Renal pelvis (tissue), 4 donors: ENCODE measurements around the gene HSPA4. TPM values are rescaled to one million over a fixed set of nuclear protein-coding genes. Genes with fewer than 3 reads are reported as not detected.
"Not testable (repeated sequence)": the region's sequence is repeated elsewhere in the genome, so short reads cannot be mapped to it uniquely, and the experiment has no call there.

Experiments used
- DNase-seq: peaks from one replicate; pipeline ENCODE4 v3.0.0-alpha.2; 2013
- polyA plus RNA-seq, 3 donors: library from polyadenylated mRNA; unstranded; fragments of 120-200 nt; gene quantifications; one replicate each; pipeline ENCODE4 v1.2.1, GENCODE V29; 2013; ENCODE audit not compliant: insufficient read length in 3 of 3

The HSPA4 gene
- polyA plus RNA-seq, 3 donors = 110 to 138 (median 131) TPM

DNA sequence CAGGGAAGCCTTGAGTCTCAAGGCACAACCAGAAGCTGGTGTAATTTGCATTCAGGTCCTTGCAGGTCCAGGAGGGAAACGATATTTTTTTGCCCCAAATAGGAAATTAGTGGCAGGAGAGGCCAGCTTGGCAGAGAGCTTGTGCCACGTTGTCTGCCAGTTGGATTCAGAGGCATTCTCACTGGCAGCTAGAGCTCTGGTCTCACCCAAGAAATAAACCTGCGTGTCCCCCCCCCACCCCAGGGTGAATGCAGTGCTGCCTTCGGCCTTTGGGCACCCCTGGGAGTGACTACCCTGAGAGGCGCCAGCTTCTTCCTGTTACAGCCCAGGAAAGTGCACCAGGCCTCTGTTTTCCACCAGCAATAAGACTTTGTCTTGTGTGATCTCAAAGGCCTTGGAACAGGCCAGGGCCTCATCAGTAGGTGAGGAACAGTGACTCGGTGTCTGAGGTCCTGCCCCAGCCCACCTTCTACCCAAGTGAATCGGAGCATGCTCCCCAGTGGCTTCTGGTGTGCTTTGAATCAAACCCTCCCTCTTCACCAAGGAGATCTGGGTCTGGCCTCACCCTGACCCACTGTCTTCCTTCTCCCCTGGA lies 68.4 kb downstream of the HSPA4 start:
- DNase-seq = no peak

DNA sequence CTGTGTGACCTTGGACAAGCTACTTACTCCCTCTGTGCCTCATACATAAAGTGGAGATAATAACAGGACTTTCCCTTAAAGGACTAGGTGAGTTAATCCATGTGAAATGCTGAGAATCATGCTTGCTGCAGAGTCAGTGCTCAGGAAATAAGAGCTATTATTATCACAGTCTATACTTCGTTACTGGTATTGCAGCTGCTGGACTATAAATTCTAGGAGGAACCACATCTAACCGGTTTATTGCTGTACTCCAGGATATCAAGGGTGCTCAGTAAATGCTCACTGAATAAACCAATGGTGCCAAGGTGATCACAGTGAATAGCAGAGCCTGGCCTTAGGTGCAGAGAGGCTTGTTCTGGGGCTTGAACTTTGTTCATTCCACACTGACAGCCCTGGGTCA lies 69.3 kb downstream of the HSPA4 start:
- DNase-seq = no peak

DNA sequence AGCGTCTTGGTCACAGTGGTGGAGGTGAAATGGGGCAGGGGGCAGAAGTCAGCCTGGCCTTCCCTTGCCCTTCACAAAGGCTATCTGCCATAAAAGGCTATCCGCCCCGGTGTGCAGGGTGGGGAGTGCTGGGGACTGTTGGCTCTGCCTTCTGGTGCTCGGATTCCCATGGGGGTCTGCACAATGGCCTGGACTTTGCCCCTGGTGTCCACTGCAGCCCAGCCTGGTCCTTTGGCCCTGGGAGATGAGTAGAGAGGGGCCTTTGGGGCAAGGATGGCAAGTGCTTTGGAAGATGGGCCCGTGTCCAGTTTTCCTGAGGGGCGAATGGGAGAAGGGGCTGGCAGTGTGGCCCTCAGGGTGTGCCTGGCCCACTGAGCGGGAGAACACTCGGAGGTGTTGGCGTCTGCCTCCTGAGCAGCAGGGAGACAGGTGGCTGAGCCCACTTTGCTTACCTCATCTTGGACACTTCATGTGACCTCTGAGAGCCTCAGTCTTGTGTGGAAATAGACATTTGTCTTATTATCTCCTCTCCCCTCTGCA lies 69.9 kb downstream of the HSPA4 start:
- DNase-seq = no peak

DNA sequence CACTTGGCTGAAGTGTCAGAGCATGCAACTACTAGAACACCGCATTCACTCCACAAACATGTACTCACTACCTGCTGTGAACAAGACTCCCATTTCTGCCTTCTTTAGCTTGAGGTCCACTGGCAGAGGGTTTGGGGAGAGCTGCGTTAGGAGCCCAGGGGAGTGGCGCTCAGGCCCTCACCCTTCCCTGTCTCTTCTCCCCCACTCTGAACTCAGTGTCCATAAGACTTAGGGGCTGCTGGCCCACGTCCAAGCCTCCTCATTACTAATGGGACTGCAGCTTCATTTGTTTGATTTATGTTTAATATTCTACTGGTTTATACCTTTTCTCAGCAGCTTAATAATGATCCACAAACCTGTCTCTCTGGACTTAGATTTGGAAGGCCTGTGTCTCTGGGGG lies 70.9 kb downstream of the HSPA4 start:
- no peak for DNase-seq

DNA sequence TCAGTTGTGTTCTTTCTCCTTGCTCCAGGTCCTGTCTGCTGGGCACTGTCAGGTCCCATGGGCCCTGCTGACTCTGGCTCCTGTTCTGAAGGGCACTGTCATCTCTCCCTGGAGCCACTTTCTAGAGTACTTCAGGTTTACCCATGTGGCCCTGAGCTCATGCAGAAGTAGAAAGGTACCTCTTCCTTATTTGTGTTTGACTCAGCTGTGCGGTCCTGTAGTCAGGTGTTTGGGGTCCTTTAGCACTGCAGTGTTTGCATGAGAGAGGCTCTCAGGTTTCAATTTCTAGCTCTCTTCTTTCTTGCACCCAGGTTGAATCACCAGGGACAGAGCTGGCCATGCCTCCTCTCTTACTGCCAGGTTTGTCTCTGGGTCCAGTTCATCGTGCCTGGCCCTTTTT lies 71.5 kb downstream of the HSPA4 start:
- no peak for DNase-seq

DNA sequence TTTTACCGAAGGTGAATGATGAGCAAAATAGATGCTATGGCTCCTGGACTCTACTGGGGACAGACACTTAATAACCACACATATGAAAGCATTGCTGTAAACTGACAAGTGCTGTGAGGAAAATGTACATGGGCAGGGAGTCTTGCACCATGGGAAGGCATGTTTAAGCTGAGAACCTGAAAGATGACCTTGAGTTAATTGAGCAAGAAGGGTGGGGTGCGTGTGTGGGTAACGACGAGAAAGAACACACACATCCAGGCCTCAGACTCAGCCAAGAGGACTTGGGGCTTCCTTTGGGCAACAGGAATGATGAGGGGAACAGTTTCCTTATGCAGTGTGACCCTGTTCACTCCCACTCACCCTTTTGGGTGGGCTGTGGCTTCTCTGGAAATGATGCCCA lies 73.1 kb downstream of the HSPA4 start:
- no peak for DNase-seq

DNA sequence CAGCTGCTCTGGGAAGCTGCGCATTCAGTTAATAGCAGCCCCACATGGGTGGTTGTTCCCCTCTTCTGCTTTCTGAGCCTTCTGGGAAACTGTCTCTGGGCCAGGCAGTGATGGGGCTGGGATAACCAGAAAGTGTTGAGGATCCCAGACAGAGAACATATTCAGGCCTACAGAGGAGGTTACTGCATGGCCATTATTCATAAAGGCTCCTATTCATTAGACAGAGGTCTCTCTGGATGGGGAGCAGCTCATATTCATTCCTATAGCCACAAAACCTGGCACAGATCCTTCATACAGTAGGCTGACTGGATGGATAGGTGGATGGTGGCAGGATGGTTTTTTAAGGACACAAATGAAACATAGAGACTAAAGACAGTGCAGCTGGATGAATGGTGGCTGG lies 76.3 kb downstream of the HSPA4 start:
- no peak for DNase-seq

DNA sequence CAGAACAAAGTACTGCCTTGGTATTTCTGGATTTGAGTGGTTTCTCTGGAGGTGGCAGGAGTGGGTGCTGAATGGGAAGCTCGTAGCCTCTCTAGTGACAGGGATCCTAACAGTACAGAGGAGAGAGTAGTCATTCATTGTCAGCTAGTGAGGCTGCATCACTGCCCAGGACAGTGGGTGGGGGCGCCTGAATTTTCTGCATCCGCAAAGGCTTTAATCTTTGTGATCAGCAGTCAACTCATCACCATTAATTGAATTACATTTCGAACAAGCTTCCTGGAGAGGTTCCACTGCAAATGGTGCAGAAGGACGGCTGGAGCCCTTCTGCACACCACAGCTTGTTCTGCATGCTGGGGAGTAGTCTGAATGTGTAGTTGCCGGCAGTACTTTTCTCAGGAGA lies 77.5 kb downstream of the HSPA4 start:
- DNase-seq = no peak

DNA sequence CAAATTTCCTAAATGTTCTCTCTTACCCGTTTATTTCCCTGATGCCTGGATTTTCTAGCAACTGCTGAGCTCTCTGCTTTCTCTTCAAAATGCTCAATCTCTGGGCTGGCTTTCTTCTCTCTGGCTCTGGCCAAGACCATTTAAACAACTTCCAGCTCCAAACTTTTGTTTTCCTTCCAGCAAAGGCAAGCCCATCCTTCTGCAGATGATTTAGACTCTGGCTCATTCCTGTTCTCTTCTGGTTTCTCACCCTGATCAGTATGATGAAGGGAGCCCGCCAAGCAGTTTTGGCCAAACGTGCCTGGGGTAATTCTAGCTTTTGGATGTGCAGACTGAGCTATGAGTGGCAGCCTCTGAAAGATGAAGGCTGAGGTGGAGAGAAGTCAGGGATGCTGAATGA lies 78.1 kb downstream of the HSPA4 start:
- no peak for DNase-seq

DNA sequence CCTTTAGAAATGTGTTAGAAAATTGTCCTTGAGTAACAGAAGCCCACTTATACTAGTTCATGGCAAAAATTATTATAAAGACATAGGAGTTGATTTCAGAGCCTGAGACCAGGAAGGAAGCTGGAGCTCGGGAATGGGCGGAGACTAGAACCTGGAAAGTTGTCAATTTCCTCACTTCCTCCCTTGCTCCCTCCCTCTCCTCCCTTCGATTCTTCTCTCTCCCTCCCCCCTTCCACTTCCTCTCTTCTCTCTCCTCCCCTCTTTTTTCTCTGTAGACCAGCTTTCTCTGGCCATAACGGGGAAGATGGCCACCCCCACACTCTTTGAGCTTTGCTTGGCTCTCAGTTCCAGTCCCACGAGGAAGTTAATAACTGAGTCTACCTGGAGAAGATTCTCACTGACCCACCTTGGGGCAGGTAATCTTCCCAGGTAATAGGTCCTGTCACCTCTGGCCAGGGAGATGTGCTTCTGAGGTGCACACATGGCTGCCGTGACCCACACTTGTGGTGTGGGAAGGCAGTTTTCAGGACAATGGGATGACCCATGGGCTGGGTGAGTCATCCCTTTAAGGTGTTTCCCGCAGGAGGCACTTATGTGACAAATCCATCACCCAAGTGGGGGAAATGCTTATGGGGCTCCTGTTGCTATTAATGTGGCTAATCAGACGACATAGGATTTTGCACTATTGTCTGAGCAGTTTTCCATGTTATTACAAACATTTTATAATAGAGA lies 78.7 kb downstream of the HSPA4 start:
- no peak for DNase-seq

DNA sequence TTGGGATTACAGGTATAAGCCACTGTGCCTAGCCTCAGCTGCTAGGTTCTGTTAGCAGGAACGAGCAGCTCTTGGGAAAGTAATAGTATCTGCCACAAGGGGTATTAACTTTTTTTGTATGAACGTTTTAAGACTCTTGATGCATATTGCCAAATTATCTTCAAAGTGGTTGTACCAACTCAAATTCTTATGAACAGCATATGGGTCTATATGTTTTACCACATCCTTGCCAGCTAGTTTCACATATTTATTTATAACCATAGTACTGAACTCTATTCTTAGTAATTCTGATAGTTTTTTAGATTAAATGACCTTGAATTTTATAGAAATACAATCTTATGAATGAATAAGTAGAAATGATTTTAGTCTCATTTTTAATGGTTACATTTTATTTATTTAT lies 80.9 kb downstream of the HSPA4 start:
- no peak for DNase-seq

DNA sequence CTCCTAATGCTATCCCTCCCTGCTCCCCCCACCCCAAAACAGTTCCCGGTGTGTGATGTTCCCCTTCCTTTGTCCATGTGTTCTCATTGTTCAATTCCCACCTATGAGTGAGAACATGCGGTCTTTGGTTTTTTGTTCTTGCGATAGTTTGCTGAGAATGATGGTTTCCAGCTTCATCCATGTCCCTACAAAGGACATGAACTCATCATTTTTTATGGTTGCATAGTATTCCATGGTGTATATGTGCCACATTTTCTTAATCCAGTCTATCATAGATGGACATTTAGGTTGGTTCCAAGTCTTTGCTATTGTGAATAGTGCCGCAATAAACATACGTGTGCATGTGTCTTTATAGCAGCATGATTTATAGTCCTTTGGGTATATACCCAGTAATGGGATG lies 81.4 kb downstream of the HSPA4 start:
- DNase-seq = not testable (repeated sequence)

DNA sequence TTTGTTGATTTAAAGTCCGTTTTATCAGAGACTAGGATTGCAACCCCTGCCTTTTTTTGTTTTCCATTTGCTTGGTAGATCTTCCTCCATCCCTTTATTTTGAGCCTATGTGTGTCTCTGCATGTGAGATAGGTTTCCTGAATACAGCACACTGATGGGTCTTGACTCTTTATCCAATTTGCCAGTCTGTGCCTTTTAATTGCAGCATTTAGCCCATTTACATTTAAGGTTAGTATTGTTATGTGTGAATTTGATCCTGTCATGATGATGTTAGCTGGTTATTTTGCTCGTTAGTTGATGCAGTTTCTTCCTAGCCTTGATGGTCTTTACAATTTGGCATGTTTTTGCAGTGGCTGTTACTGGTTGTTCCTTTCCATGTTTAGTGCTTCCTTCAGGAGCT lies 85.1 kb downstream of the HSPA4 start:
- DNase-seq = not testable (repeated sequence)

DNA sequence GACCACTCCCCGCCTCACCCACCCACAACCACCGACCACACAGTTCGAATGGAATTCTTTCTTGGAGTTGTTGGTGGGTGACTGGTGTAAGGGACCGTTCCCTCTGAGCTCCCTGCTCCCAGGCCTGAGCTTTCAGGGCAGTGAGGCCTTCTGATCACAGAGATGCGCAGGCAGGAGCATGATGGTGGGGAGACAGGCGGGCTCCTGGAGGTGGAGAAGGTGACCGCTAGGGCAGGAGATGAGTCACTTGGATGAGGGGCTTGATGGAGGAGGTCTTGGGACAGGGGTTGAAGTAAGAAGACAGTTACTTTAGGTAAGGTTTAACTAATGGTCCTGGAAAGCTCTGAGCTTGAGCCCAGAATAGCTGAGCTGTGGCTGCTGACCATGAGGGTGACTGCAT lies 88.5 kb downstream of the HSPA4 start:
- DNase-seq = no peak

DNA sequence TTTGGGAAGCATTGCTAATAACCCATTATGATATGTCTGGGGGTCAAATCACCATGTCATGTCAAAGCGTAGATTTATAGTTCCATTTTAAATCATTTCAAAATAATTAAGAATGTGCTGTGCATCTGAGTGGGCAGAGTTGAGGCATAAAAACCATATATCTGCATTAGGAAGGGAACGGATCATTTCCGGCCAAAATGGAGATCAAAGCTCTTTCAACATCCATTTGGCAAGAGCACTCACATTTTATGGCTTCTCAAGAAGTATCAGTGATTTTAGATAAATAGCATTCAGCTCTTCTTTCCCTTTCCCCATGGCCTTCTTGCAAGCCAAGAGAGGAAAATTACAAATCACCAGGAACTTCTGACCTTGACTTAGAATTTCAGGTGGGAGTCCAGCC lies 89.9 kb downstream of the HSPA4 start:
- DNase-seq = peak; percentile 23

DNA sequence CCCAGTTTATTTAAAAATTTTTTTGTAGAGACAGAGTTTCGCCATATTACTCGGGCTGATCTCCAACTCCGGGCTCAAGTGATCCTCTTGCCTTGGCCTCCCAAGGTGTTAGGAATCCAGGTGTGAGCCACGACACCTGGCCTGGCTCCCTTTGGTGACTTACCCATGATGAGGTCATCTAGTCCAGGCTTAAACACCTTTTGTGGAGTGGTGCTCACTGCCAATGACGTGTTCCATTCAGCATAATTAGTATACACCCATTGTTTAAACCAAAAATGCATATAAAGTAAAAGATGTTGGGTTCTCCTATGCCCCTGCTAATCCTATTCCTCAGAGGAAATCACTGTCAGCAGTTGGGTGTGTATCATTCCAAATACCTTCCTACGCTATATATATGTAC lies 91.0 kb downstream of the HSPA4 start:
- DNase-seq = no peak

DNA sequence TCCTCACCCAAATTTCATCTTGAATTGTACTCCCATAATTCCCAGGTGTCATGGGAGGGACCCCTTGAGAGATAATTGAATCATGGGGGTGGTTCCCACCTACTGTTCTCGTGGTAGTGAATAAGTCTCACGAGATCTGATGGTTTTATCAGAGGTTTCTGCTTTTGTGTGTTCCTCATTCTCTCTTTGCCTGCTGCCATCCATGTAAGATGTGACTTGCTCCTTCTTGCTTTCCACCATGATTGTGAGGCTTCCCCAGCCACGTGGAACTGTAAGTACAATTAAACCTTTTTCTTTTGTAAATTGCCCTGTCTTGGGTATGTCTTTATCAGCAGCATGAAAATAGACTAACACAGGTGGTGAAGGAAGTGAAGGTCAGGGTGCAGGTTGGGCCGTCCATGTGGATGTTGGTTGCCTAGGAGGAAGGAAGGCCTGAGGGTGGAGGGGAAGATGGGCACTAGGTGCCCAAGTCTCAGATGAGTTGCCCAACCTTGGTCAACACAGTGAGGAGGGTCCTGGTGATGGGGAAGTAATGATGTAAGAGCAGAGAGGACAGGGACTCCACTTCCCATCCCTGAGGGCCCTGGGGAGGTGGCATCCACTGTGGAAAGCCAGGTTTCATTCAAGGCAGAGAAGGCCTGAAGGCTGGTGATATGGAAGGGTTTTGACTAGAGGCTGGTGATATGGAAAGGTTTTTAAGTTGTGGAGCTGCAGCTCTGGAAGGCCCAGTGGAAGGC lies 92.6 kb downstream of the HSPA4 start:
- DNase-seq = no peak

DNA sequence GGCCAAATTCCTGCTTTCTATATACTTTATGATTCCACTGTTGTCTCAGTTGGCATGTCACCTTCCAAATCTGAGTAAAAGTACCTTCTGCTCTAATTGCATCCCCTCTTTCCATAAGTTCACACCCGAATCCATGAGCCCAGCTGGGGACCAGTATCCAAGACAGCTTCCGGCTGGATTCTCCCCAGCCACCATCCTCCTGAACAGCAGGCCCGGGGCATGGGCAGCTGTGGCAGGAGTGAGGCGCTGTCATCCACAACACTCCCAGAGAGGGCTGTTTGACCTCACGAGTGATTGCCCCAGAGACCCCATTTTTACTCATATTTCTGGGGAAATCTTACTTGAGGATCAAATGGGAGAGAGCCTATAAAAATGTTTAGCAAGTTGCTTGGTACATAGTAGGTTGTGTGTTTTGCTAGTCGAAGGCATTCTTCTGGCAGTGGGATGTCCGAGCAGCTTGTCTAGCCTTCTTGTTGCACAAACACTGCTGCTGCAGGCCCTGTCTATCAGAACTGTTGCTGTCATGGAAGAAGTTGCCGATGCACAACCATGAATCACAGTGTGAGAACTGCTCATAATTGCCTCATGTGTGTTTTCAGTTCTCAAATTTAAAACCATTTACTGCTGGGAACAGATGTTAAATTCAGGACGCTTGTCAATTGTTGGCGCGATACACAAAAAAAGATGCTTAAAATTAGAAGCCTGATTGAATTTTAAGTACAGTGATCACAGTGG lies 93.8 kb downstream of the HSPA4 start:
- DNase-seq = no peak

DNA sequence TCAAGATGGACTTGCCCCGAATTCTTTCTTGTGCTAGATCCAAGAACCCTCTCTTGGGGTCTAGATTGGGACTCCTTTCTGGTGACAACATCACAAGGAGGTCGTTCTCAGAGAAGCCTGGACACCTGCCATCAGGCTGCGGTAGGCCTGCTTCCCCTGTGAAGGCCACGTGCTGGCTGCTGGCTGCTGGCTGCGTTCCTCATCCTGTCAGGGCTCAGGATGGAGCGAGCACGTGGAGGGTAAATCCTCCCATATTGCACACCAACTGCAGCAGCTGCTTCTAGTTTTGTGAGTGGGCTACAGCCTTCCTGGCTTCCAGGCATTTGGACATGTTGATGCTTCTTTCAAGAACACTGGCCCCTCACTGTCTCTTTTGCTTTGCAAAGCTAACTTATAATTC lies 95.6 kb downstream of the HSPA4 start:
- DNase-seq = no peak

DNA sequence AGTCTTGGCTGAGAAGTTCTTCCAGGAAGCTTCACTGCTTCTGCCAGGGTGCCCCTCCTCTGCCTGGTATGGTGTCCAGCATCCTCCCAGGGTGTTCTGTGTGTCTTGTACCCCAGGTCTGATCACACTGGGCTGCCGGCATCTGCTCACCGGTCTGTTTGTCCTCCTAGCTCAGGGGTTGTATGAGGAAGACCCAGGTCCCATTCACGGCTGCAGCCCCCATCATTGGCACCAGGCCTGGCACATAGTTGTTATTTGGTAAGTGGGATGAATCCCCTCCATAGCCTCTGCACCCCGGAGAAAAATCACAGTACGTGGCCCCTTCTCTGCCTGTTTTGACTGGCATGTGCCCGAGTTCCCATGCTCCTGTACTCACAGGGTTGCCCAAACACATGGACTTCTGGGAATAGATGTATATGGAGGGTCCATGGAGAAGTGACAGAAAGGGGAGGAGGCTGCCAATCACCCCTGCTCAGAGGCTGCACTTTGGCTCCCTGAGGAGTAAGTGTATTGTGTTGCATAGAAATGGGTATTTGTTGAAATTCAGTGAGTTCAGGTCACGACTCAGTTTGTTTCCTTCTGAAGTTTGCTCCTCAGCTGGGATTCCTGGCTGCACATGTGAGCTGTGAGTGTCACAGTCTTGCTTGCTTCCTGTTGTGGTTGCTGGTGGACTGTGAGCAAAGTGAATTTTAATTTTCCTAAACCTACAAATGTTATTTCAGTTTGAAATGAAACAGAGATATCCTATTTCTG lies 96.2 kb downstream of the HSPA4 start:
- no peak for DNase-seq

DNA sequence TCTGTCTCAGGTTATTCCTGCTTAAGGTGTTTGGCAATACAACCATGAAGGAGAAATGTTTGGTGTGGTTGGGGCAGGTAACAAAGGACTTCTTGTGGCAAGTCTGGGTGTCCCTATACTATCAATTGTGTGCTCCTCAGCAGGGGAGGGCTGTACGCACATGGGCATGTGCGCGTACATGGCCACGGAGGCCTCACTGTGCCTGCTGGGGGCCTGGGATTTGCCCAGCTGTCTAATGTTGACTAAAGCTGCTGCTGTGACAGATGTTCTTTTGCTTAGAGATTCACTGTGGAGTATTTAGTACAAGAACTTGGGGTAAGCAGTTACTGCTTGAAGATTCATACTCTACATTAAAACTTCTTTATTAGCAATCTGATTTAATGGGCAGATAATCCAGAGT lies 97.5 kb downstream of the HSPA4 start:
- DNase-seq = no peak
